ENCODE results near the gene ABCF2.

DNA sequence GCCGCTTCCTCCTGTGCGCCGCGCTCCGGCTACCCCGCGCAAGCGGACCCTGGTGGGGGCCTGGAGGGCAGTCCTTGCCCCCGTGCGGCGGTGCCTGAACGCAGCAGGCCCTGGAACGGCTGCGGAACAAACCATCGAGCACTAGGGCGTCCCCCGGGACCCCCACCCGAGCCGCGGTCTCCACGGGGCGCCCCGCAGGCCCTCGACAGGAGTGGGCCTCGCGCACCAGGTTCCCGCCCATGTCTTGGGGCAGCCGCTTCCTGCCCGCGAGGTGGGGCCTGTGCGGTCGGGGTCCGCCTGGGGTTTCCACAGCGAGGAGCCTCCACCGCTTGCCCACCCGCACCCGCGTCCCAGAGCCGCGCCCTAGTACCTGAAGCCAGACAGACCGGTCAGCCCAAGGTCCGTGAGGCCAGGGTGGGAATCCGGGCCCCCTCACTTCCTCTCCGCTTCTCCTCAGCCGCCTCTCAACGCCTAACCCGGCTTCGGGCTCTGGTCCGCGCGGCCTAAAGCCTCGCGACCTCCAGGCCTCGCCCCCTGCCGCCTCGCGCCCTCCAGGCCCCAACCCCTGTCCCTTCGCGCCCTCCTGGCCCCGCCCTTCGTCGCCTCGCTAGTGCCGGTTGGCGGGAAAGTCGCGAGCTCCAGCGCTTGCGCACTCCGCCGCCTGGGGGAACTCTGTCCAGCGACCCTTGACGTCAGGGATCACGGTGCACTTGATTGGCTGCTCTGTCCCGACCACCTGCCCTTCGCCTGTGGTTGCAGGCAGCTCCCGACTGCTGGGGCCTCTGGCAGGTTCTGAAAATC, 52.6 kb downstream of the ABCF2 start:
- TF ChIP-seq, protein P1, sequence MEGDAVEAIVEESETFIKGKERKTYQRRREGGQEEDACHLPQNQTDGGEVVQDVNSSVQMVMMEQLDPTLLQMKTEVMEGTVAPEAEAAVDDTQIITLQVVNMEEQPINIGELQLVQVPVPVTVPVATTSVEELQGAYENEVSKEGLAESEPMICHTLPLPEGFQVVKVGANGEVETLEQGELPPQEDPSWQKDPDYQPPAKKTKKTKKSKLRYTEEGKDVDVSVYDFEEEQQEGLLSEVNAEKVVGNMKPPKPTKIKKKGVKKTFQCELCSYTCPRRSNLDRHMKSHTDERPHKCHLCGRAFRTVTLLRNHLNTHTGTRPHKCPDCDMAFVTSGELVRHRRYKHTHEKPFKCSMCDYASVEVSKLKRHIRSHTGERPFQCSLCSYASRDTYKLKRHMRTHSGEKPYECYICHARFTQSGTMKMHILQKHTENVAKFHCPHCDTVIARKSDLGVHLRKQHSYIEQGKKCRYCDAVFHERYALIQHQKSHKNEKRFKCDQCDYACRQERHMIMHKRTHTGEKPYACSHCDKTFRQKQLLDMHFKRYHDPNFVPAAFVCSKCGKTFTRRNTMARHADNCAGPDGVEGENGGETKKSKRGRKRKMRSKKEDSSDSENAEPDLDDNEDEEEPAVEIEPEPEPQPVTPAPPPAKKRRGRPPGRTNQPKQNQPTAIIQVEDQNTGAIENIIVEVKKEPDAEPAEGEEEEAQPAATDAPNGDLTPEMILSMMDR (conservative IDR thresholded peaks at IDR 0.05; ENCODE audit: low read depth, low read length) = no peak
- TF ChIP-seq EZH2 (IDR thresholded peaks at IDR 0.05; ENCODE audit: borderline replicate concordance, low read depth, low read length, poor library complexity, severe bottlenecking) = no peak

Data from A673 (cell line).